CD4-positive, alpha-beta T cell treated with Interleukin-21 for 1 hour (primary cell): ENCODE results near the gene PLTP.
"Not testable (repeated sequence)": the region's sequence is repeated elsewhere in the genome, so short reads cannot be mapped to it uniquely, and the experiment has no call there.

Source experiments
- DNase-seq: peaks from one replicate; pipeline ENCODE4 v3.0.0-alpha.2; 2020

The PLTP gene

GRCh38 chr20:45911486-45912343, at the start of gene PLTP:
PLTP (minus strand) TSS chr20:45912155; CDS start chr20:45911452, 703 bp downstream.
- peak; percentile 48 for DNase-seq

GRCh38 chr20:45959956-45960630, 48.1 kb upstream of the PLTP start:
- DNase-seq, result no peak

GRCh38 chr20:45959126-45959525, 47.2 kb upstream of the PLTP start:
- no peak for DNase-seq

- no peak for DNase-seq
These were observed 46.6 kb upstream of the PLTP start for GRCh38 chr20:45958593-45958992.

GRCh38 chr20:45957021-45957941, 45.3 kb upstream of the PLTP start:
- DNase-seq, result no peak

- not testable (repeated sequence) for DNase-seq
These were observed 44.4 kb upstream of the PLTP start for GRCh38 chr20:45956326-45956725.

GRCh38 chr20:45953672-45954071, 41.7 kb upstream of the PLTP start:
- DNase-seq, result no peak

GRCh38 chr20:45952861-45953260, 40.9 kb upstream of the PLTP start:
- DNase-seq, result no peak

- DNase-seq, result no peak
These were observed 40.2 kb upstream of the PLTP start for GRCh38 chr20:45951925-45952834.

GRCh38 chr20:45950330-45950646, 38.3 kb upstream of the PLTP start:
- DNase-seq, result no peak

GRCh38 chr20:45949542-45950329, 37.8 kb upstream of the PLTP start:
- no peak for DNase-seq

GRCh38 chr20:45948742-45949541, 37.0 kb upstream of the PLTP start:
- no peak for DNase-seq

- DNase-seq, result no peak
These were observed 36.3 kb upstream of the PLTP start for GRCh38 chr20:45948261-45948733.

GRCh38 chr20:45947110-45947866, 35.3 kb upstream of the PLTP start:
- DNase-seq, result no peak

- DNase-seq, result peak; percentile 49
These were observed 34.4 kb upstream of the PLTP start for GRCh38 chr20:45946149-45946970.

- DNase-seq, result no peak
These were observed 33.8 kb upstream of the PLTP start for GRCh38 chr20:45945678-45946148.

- no peak for DNase-seq
These were observed 33.2 kb upstream of the PLTP start for GRCh38 chr20:45944965-45945677.
